Gastrocnemius medialis (tissue), 4 donors: ENCODE data around the gene ADCY7. TPM values are rescaled to one million over a fixed set of nuclear protein-coding genes. Genes with fewer than 3 reads are reported as not detected.
A peak's percentile ranks its signal among the peaks of the same experiment; 100 is the strongest.

Source experiments
- ATAC-seq, 2 donors: fragments of 150-250 bp; one replicate each; pipeline ENCODE4 v1.9.1; 2016
- DNase-seq, 2 donors: peaks; one replicate each; pipeline ENCODE4 v3.0.0-alpha.2; 2019
- H3K27ac ChIP-seq, 4 donors: fragments of 200-600 bp; sonication (generic); 1 replicate in 1 of 4; 2 replicates in 3 of 4; pipeline ENCODE4 v1.5.1; 2016 to 2018; ENCODE audit warnings: mild to moderate bottlenecking in 2 of 4, moderate library complexity in 1 of 4
- H3K27me3 ChIP-seq, 3 donors: fragments of 200-600 bp; sonication (generic) in 2 of 3; 1 replicate in 1 of 3; 2 replicates in 2 of 3; pipeline versions ENCODE4 v1.5.1 to v1.6.0; 2016 to 2019; ENCODE audit warnings: mild to moderate bottlenecking in 1 of 3, moderate library complexity in 1 of 3
- H3K36me3 ChIP-seq, 2 donors: fragments of 200-600 bp; sonication (generic) in 1 of 2; one replicate each; pipeline ENCODE4 v1.5.1; 2017 to 2018
- H3K4me1 ChIP-seq, 2 donors: fragments of 200-600 bp; sonication (generic) in 1 of 2; one replicate each; pipeline ENCODE4 v1.5.1; 2016 to 2017; ENCODE audit warnings: mild to moderate bottlenecking in 2 of 2
- H3K4me3 ChIP-seq, 4 donors: fragments of 200-600 bp; sonication (generic) in 3 of 4; 1 replicate in 1 of 4; 2 replicates in 3 of 4; pipeline ENCODE4 v1.5.1; 2016 to 2019; ENCODE audit warnings: mild to moderate bottlenecking in 2 of 4
- H3K9me3 ChIP-seq, 3 donors: fragments of 200-600 bp; sonication (generic) in 2 of 3; 1 replicate in 1 of 3; 2 replicates in 2 of 3; pipeline ENCODE4 v1.5.1; 2016 to 2019
- CTCF ChIP-seq, 5 experiments: fragments of 450-650 bp in 3 of 5; fragments of 200-600 bp in 2 of 5; sonication (generic) in 2 of 5; IDR thresholded peaks in 4 of 5; conservative IDR thresholded peaks in 1 of 5; 1 replicate in 4 of 5; 2 replicates in 1 of 5; pipeline ENCODE4 v1.5.1; 2016 to 2019; ENCODE audit warnings: antibody characterized with exemption in 5 of 5, mild to moderate bottlenecking in 3 of 5, moderate library complexity in 3 of 5
- POLR2A ChIP-seq, 2 donors: fragments of 450-650 bp; IDR thresholded peaks; one replicate each; pipeline ENCODE4 v1.6.1; 2017; ENCODE audit warnings: antibody characterized with exemption in 2 of 2, mild to moderate bottlenecking in 2 of 2, moderate library complexity in 2 of 2
- in situ Hi-C, 4 donors: fragments of 200-750 bp; cut with MboI; loops; one replicate each; pipeline versions ENCODE4 v1.15.0 to v1.8.0; 2017; ENCODE audit warnings: low sequenced_read_pairs in 4 of 4
- intact Hi-C: fragments of 100-400 bp; cut with DNase I; formaldehyde crosslinking; loops from one replicate; pipeline ENCODE4 v1.15.1; 2023; ENCODE audit warnings: low total_unique reads
- total RNA-seq, 4 donors: library from RNA; depleted of rRNA; stranded (reverse); fragments of >200 nt; gene quantifications; one replicate each; pipeline versions ENCODE4 v1.1.0 to v1.2.3, GENCODE V29; 2016

ADCY7 gene
- total RNA-seq, 4 donors from 2014 or later: 0.90 to 7.3 (median 2.6) TPM

- in situ Hi-C loops (no loop called here), intact Hi-C loops (no loop called here)
- ATAC-seq (no peak), DNase-seq (peak in 1 of 2 donors; percentile 13)
- no peak overlapping the region for H3K27ac ChIP-seq
- no peaks in the 10 kb centered on the region for H3K27me3 ChIP-seq
- H3K4me1 ChIP-seq: no peaks in the 10 kb centered on the region
- peaks cover 0 to under 1% of the 10 kb centered on the region in 2 donors for H3K36me3 ChIP-seq
- no peaks in the 10 kb centered on the region for H3K9me3 ChIP-seq
- no peak overlapping the region for H3K4me3 ChIP-seq
- no peak for TF ChIP-seq POLR2A (IDR thresholded peaks at IDR 0.05)
- TF ChIP-seq CTCF (IDR thresholded peaks at IDR 0.05 in 4 of 5, conservative IDR thresholded peaks at IDR 0.05 in 1 of 5): no peak
Observed at GRCh38 chr16:50308237-50308965, 42.0 kb downstream of the ADCY7 start.

GRCh38 chr16:50309156-50309526 is 42.8 kb downstream of the ADCY7 start:
- no peak overlapping the region for H3K27ac ChIP-seq
- H3K4me3 ChIP-seq: no peak overlapping the region
- no peaks in the 10 kb centered on the region for H3K27me3 ChIP-seq
- ATAC-seq (no peak), DNase-seq (peak in 1 of 2 donors; percentile 6)
- in situ Hi-C loops: no loop called here
- no peaks in the 10 kb centered on the region for H3K9me3 ChIP-seq
- TF ChIP-seq POLR2A (IDR thresholded peaks at IDR 0.05) (no peak), CTCF (IDR thresholded peaks at IDR 0.05 in 4 of 5, conservative IDR thresholded peaks at IDR 0.05 in 1 of 5) (no peak)
- peaks cover 0 to 8% of the 10 kb centered on the region in 2 donors for H3K36me3 ChIP-seq
- intact Hi-C loops: no loop called here
- no peaks in the 10 kb centered on the region for H3K4me1 ChIP-seq

- Histone ChIP-seq H3K9me3 (no peaks in the 10 kb centered on the region), H3K27me3 (no peaks in the 10 kb centered on the region), H3K36me3 (peaks cover 0 to 13% of the 10 kb centered on the region in 2 donors), H3K4me1 (no peaks in the 10 kb centered on the region), H3K4me3 (no peak overlapping the region), H3K27ac (no peak overlapping the region)
- DNase-seq (no peak), ATAC-seq (no peak)
- no peak for TF ChIP-seq POLR2A (IDR thresholded peaks at IDR 0.05)
- no peak for TF ChIP-seq CTCF (IDR thresholded peaks at IDR 0.05 in 4 of 5, conservative IDR thresholded peaks at IDR 0.05 in 1 of 5)
- intact Hi-C loops (no loop called here), in situ Hi-C loops (no loop called here)
Observed at GRCh38 chr16:50309527-50310307, 43.4 kb downstream of the ADCY7 start.

- no peak overlapping the region for H3K27ac ChIP-seq
- H3K4me1 ChIP-seq: no peaks in the 10 kb centered on the region
- in situ Hi-C loops (no loop called here), intact Hi-C loops (no loop called here)
- no peak for DNase-seq
- no peak overlapping the region for H3K4me3 ChIP-seq
- ATAC-seq: no peak
- no peaks in the 10 kb centered on the region for H3K9me3 ChIP-seq
- peaks cover 0 to 20% of the 10 kb centered on the region in 2 donors for H3K36me3 ChIP-seq
- no peaks in the 10 kb centered on the region for H3K27me3 ChIP-seq
- no peak for TF ChIP-seq CTCF (IDR thresholded peaks at IDR 0.05 in 4 of 5, conservative IDR thresholded peaks at IDR 0.05 in 1 of 5)
- no peak for TF ChIP-seq POLR2A (IDR thresholded peaks at IDR 0.05)
Observed at GRCh38 chr16:50310308-50311133, 44.2 kb downstream of the ADCY7 start.
